Measurements from ENCODE around the gene CREB3. TPM values are rescaled to one million over a fixed set of nuclear protein-coding genes. Genes with fewer than 3 reads are reported as not detected.

Gene CREB3
- total and polyA plus RNA-seq, 2 experiments from 2014 or later = 20.3 to 32.4 TPM

DNA sequence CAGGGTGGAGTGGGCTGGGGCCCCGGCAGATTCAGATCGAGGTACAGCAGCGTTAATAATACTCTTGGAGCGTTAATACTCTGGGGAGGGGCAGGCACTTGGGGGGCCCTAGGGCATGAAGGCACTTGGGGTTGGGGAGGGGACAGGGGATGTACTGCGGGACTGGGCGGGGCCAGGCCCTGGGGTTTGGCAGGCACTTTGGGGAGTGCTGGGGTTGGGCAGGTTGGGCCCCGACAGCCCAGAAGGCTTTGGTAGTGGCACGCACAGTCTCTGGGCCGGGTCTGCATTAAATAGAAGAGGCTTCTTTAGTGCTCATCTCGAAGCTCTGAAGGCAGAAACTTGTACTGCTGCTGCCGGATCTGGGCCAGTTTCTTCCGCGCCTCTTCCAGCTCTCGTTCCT, 35.0 kb upstream of the CREB3 start (continued):
- TF ChIP-seq, protein P1, sequence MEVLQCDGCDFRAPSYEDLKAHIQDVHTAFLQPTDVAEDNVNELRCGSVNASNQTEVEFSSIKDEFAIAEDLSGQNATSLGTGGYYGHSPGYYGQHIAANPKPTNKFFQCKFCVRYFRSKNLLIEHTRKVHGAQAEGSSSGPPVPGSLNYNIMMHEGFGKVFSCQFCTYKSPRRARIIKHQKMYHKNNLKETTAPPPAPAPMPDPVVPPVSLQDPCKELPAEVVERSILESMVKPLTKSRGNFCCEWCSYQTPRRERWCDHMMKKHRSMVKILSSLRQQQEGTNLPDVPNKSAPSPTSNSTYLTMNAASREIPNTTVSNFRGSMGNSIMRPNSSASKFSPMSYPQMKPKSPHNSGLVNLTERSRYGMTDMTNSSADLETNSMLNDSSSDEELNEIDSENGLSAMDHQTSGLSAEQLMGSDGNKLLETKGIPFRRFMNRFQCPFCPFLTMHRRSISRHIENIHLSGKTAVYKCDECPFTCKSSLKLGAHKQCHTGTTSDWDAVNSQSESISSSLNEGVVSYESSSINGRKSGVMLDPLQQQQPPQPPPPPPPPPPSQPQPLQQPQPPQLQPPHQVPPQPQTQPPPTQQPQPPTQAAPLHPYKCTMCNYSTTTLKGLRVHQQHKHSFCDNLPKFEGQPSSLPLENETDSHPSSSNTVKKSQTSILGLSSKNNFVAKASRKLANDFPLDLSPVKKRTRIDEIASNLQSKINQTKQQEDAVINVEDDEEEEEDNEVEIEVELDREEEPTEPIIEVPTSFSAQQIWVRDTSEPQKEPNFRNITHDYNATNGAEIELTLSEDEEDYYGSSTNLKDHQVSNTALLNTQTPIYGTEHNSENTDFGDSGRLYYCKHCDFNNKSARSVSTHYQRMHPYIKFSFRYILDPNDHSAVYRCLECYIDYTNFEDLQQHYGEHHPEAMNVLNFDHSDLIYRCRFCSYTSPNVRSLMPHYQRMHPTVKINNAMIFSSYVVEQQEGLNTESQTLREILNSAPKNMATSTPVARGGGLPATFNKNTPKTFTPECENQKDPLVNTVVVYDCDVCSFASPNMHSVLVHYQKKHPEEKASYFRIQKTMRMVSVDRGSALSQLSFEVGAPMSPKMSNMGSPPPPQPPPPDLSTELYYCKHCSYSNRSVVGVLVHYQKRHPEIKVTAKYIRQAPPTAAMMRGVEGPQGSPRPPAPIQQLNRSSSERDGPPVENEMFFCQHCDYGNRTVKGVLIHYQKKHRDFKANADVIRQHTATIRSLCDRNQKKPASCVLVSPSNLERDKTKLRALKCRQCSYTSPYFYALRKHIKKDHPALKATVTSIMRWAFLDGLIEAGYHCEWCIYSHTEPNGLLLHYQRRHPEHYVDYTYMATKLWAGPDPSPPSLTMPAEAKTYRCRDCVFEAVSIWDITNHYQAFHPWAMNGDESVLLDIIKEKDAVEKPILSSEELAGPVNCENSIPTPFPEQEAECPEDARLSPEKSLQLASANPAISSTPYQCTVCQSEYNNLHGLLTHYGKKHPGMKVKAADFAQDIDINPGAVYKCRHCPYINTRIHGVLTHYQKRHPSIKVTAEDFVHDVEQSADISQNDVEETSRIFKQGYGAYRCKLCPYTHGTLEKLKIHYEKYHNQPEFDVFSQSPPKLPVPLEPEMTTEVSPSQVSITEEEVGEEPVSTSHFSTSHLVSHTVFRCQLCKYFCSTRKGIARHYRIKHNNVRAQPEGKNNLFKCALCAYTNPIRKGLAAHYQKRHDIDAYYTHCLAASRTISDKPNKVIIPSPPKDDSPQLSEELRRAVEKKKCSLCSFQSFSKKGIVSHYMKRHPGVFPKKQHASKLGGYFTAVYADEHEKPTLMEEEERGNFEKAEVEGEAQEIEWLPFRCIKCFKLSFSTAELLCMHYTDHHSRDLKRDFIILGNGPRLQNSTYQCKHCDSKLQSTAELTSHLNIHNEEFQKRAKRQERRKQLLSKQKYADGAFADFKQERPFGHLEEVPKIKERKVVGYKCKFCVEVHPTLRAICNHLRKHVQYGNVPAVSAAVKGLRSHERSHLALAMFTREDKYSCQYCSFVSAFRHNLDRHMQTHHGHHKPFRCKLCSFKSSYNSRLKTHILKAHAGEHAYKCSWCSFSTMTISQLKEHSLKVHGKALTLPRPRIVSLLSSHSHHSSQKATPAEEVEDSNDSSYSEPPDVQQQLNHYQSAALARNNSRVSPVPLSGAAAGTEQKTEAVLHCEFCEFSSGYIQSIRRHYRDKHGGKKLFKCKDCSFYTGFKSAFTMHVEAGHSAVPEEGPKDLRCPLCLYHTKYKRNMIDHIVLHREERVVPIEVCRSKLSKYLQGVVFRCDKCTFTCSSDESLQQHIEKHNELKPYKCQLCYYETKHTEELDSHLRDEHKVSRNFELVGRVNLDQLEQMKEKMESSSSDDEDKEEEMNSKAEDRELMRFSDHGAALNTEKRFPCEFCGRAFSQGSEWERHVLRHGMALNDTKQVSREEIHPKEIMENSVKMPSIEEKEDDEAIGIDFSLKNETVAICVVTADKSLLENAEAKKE (CRISPR knock-in tag; IDR thresholded peaks at IDR 0.05) = no peak
- TF ChIP-seq STAT1 (IDR thresholded peaks at IDR 0.05; ENCODE audit: unreplicated experiment) (no peak), EZH2phosphoT487 (IDR thresholded peaks at IDR 0.05; ENCODE audit: unreplicated experiment) (no peak), EZH2 (IDR thresholded peaks at IDR 0.05; ENCODE audit: low read depth, unreplicated experiment) (no peak), NANOG (IDR thresholded peaks at IDR 0.05; ENCODE audit: borderline replicate concordance) (no peak), JUNB (IDR thresholded peaks at IDR 0.05; ENCODE audit: unreplicated experiment) (no peak), CREB1 (CRISPR knock-in tag; IDR thresholded peaks at IDR 0.05; ENCODE audit: low read depth) (no peak), ZNF331 (CRISPR knock-in tag; IDR thresholded peaks at IDR 0.05; ENCODE audit: low read depth) (no peak)
- TF ChIP-seq, protein P2, sequence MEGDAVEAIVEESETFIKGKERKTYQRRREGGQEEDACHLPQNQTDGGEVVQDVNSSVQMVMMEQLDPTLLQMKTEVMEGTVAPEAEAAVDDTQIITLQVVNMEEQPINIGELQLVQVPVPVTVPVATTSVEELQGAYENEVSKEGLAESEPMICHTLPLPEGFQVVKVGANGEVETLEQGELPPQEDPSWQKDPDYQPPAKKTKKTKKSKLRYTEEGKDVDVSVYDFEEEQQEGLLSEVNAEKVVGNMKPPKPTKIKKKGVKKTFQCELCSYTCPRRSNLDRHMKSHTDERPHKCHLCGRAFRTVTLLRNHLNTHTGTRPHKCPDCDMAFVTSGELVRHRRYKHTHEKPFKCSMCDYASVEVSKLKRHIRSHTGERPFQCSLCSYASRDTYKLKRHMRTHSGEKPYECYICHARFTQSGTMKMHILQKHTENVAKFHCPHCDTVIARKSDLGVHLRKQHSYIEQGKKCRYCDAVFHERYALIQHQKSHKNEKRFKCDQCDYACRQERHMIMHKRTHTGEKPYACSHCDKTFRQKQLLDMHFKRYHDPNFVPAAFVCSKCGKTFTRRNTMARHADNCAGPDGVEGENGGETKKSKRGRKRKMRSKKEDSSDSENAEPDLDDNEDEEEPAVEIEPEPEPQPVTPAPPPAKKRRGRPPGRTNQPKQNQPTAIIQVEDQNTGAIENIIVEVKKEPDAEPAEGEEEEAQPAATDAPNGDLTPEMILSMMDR (conservative IDR thresholded peaks at IDR 0.05; ENCODE audit: low read depth in 2 of 2) = no peak
